Retina (tissue), 1 donor: ENCODE data around the gene CABP4.
"Not testable (repeated sequence)": the region's sequence is repeated elsewhere in the genome, so short reads cannot be mapped to it uniquely, and the experiment has no call there.

ENCODE experiments used
- DNase-seq: peaks from one replicate; pipeline ENCODE4 v3.0.0-alpha.2; 2016

Gene CABP4

GRCh38 chr11:67419325-67420049 lies 35.7 kb upstream of the CABP4 start:
- DNase-seq, result no peak

GRCh38 chr11:67420147-67420645 lies 35.0 kb upstream of the CABP4 start:
- DNase-seq, result no peak

- peak; percentile 91 for DNase-seq
Measured at GRCh38 chr11:67420646-67421429, 34.3 kb upstream of the CABP4 start.

GRCh38 chr11:67421430-67422031 lies 33.6 kb upstream of the CABP4 start:
- DNase-seq, result no peak

- DNase-seq, result no peak
Measured at GRCh38 chr11:67422891-67423290, 32.3 kb upstream of the CABP4 start.

- DNase-seq, result no peak
Measured at GRCh38 chr11:67423466-67423865, 31.7 kb upstream of the CABP4 start.

GRCh38 chr11:67423891-67424613 lies 31.1 kb upstream of the CABP4 start:
- no peak for DNase-seq

GRCh38 chr11:67427364-67427859 lies 27.7 kb upstream of the CABP4 start:
- not testable (repeated sequence) for DNase-seq

- DNase-seq, result peak; percentile 100
Measured at GRCh38 chr11:67428052-67429001, 26.8 kb upstream of the CABP4 start, which contains the start of gene RPS6KB2. Gene RPS6KB2, plus strand, starts transcription at chr11:67428494. Its CDS starts 52 bp downstream, at chr11:67428546.

- no peak for DNase-seq
Measured at GRCh38 chr11:67429038-67429668, 26.0 kb upstream of the CABP4 start.

- DNase-seq, result no peak
Measured at GRCh38 chr11:67429722-67430121, 25.4 kb upstream of the CABP4 start.

GRCh38 chr11:67431346-67432249 lies 23.6 kb upstream of the CABP4 start:
- no peak for DNase-seq

GRCh38 chr11:67432655-67433349 lies 22.4 kb upstream of the CABP4 start:
- DNase-seq, result no peak

- DNase-seq, result no peak
Measured at GRCh38 chr11:67433536-67434394, 21.4 kb upstream of the CABP4 start.

- DNase-seq, result no peak
Measured at GRCh38 chr11:67434395-67434881, 20.7 kb upstream of the CABP4 start.

- DNase-seq, result no peak
Measured at GRCh38 chr11:67435031-67435726, 20.0 kb upstream of the CABP4 start.

GRCh38 chr11:67435727-67436458 lies 19.3 kb upstream of the CABP4 start:
- no peak for DNase-seq
